B cell (primary cell): ENCODE results near the gene MTCL1.

Experiments used
- EZH2 ChIP-seq: IDR thresholded peaks from 2 replicates; pipeline ENCODE4 v1.6.1; 2012; ENCODE audit warnings: borderline replicate concordance, low read depth, mild to moderate bottlenecking, moderate library complexity, low read length; ENCODE audit not compliant: insufficient read depth, poor library complexity, severe bottlenecking
- TF ChIP-seq, protein P1 (sequence below): fragments of 200-600 bp; IDR thresholded peaks from one replicate; pipeline ENCODE4 v1.8.0; 2022; ENCODE audit warnings: antibody characterized with exemption, mild to moderate bottlenecking

DNA sequence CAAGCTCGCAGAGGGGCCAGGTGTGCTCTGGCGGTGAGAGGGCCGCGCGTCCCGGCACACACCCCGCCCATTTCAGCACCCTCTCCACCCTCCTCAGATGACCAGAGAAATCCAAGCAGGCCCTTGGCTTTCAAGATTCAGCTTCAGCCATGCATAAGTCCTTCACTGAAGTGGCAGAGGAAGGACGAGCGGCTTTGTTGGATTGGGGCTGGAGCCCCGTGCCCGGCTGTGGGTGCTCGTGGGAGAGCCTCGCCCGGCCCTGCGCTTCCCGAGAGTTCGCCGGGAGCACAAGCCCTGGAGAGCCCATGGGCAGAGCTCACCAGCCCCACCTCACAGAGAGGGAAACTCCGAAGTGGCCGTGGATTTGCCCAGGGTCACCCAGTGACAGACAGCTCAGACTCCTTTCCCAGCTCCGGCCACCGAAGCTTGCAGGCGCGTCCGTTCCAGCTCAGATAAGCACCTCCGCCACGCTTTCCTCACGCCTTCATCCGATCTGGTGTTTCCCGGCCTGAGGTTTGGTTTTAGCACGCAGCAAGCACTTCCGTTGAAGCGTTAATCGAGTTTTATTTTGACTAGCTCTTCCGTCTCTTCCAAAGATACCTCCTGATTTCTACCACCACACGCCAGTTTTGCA is 45.6 kb upstream of the MTCL1 start:
- TF ChIP-seq, protein P1, sequence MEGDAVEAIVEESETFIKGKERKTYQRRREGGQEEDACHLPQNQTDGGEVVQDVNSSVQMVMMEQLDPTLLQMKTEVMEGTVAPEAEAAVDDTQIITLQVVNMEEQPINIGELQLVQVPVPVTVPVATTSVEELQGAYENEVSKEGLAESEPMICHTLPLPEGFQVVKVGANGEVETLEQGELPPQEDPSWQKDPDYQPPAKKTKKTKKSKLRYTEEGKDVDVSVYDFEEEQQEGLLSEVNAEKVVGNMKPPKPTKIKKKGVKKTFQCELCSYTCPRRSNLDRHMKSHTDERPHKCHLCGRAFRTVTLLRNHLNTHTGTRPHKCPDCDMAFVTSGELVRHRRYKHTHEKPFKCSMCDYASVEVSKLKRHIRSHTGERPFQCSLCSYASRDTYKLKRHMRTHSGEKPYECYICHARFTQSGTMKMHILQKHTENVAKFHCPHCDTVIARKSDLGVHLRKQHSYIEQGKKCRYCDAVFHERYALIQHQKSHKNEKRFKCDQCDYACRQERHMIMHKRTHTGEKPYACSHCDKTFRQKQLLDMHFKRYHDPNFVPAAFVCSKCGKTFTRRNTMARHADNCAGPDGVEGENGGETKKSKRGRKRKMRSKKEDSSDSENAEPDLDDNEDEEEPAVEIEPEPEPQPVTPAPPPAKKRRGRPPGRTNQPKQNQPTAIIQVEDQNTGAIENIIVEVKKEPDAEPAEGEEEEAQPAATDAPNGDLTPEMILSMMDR, result no peak
- no peak for TF ChIP-seq EZH2
